SK-N-SH treated with all-trans-retinoic acid at 6 μM for 48 hours (cell line): ENCODE results near the gene SLC4A7.

Source experiments
- ATAC-seq: fragments of 200-7000 bp; cut with Tn5 transposase; 3 replicates; pipeline ENCODE4 v1.9.1; 2020; ENCODE audit warnings: mild to moderate bottlenecking, moderate library complexity
- ARNTL ChIP-seq: fragments of 450-650 bp; formaldehyde crosslinking; IDR thresholded peaks from 2 replicates; pipeline ENCODE4 v1.5.0; 2020; ENCODE audit warnings: low read depth, mild to moderate bottlenecking, moderate library complexity, borderline replicate concordance
- BACH2 ChIP-seq: fragments of 250-450 bp; sonication (Bioruptor Pico); IDR thresholded peaks from 2 replicates; pipeline ENCODE4 v1.9.0; 2021; ENCODE audit warnings: mild to moderate bottlenecking, borderline replicate concordance
- CREB5 ChIP-seq: fragments of 250-450 bp; sonication (Bioruptor Pico); IDR thresholded peaks from 2 replicates; pipeline ENCODE4 v1.5.1; 2020; ENCODE audit warnings: low read depth, mild to moderate bottlenecking, moderate library complexity
- CSDC2 ChIP-seq: fragments of 250-450 bp; sonication (Bioruptor Pico); IDR thresholded peaks from 2 replicates; pipeline ENCODE4 v1.5.0; 2020; ENCODE audit warnings: mild to moderate bottlenecking, moderate library complexity
- ESRRG ChIP-seq: fragments of 250-450 bp; sonication (Bioruptor Pico); IDR thresholded peaks from 2 replicates; pipeline ENCODE4 v1.6.1; 2021; ENCODE audit warnings: mild to moderate bottlenecking
- GLIS3 ChIP-seq: fragments of 250-450 bp; sonication (Bioruptor Pico); IDR thresholded peaks from 2 replicates; pipeline ENCODE4 v1.5.0; 2020; ENCODE audit warnings: mild to moderate bottlenecking, moderate library complexity
- ISL1 ChIP-seq: fragments of 250-450 bp; sonication (Bioruptor Pico); IDR thresholded peaks from 2 replicates; pipeline ENCODE4 v2.1.2; 2022; ENCODE audit warnings: mild to moderate bottlenecking, moderate library complexity
- OSR1 ChIP-seq: fragments of 250-450 bp; sonication (Bioruptor Pico); IDR thresholded peaks from 2 replicates; pipeline ENCODE4 v1.8.0; 2022; ENCODE audit warnings: moderate library complexity, mild to moderate bottlenecking, inconsistent platforms
- PATZ1 ChIP-seq: fragments of 250-450 bp; sonication (Bioruptor Pico); IDR thresholded peaks from 2 replicates; pipeline ENCODE4 v1.8.0; 2020; ENCODE audit warnings: mild to moderate bottlenecking, moderate library complexity, borderline replicate concordance
- PPARA ChIP-seq: fragments of 250-450 bp; sonication (Bioruptor Pico); IDR thresholded peaks from 2 replicates; pipeline ENCODE4 v1.5.0; 2020; ENCODE audit warnings: mild to moderate bottlenecking, borderline replicate concordance
- RARB ChIP-seq: fragments of 250-450 bp; sonication (Bioruptor Pico); IDR thresholded peaks from 2 replicates; pipeline ENCODE4 v1.8.0; 2021; ENCODE audit warnings: mild to moderate bottlenecking, moderate library complexity
- SNAI2 ChIP-seq: fragments of 250-450 bp; sonication (Bioruptor Pico); IDR thresholded peaks from 2 replicates; pipeline ENCODE4 v1.5.0; 2020; ENCODE audit warnings: mild to moderate bottlenecking, moderate library complexity
- TCF4 ChIP-seq: fragments of 250-450 bp; sonication (Bioruptor Pico); IDR thresholded peaks from 2 replicates; pipeline ENCODE4 v1.8.0; 2021; ENCODE audit warnings: mild to moderate bottlenecking, moderate library complexity, borderline replicate concordance
- TOX ChIP-seq: fragments of 250-450 bp; sonication (Bioruptor Pico); IDR thresholded peaks from 2 replicates; pipeline ENCODE4 v1.8.0; 2021; ENCODE audit warnings: mild to moderate bottlenecking, moderate library complexity, borderline replicate concordance
- TSHZ2 ChIP-seq: fragments of 250-450 bp; sonication (Bioruptor Pico); IDR thresholded peaks from 2 replicates; pipeline ENCODE4 v1.5.0; 2020; ENCODE audit warnings: mild to moderate bottlenecking, moderate library complexity
- ZC3H10 ChIP-seq: fragments of 250-450 bp; sonication (Bioruptor Pico); IDR thresholded peaks from 2 replicates; pipeline ENCODE4 v1.5.1; 2021; ENCODE audit warnings: mild to moderate bottlenecking, moderate library complexity
- ZFP3 ChIP-seq: fragments of 250-450 bp; sonication (Bioruptor Pico); IDR thresholded peaks from 2 replicates; pipeline ENCODE4 v1.5.0; 2020; ENCODE audit warnings: mild to moderate bottlenecking, moderate library complexity
- ZFP30 ChIP-seq: fragments of 450-650 bp; formaldehyde crosslinking; IDR thresholded peaks from 2 replicates; pipeline ENCODE4 v1.5.0; 2022; ENCODE audit warnings: mild to moderate bottlenecking, moderate library complexity
- ZNF565 ChIP-seq: fragments of 450-650 bp; formaldehyde crosslinking; conservative IDR thresholded peaks from 2 replicates; pipeline ENCODE4 v1.5.0; 2020; ENCODE audit warnings: low read depth, mild to moderate bottlenecking, moderate library complexity
- ZNF70 ChIP-seq: fragments of 450-650 bp; formaldehyde crosslinking; IDR thresholded peaks from 2 replicates; pipeline ENCODE4 v1.5.0; 2020; ENCODE audit warnings: mild to moderate bottlenecking, moderate library complexity
- ZNF8 ChIP-seq: fragments of 450-650 bp; formaldehyde crosslinking; IDR thresholded peaks from 2 replicates; pipeline ENCODE4 v1.5.0; 2020; ENCODE audit warnings: mild to moderate bottlenecking, moderate library complexity
- TF ChIP-seq, protein P1 (sequence below): fragments of 250-450 bp; sonication (Bioruptor Pico); IDR thresholded peaks from 2 replicates; pipeline ENCODE4 v1.8.0; 2021; ENCODE audit warnings: low read depth, mild to moderate bottlenecking, moderate library complexity, borderline replicate concordance

The SLC4A7 gene

DNA sequence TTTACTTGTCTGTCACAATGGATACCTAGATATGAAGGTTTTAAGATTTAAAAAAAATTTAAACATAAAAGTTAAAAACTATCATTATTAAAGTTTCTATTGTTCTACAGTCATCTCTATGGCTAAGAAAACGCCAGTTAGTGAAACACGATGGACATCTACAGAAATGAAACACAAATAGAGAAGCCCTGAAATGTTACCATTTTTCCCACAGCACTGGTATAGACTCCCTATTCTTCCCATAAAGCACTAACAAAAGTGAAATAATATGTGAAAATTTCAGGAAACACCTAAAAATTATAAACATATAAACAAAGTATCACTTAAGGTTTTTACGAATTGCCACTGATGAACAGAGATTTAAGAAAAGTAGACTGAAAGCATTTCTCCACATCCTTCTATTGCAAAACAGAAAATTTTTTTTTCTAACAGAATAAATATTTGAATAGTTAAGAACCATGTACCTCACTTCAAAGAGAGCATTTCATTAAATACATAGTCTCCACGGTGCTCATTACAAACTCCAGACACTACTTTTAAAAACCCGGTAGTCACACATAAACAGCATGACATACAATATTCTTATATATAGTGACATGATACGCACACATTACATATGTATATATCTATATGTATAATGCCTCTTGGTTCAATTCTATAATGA, 107.9 kb downstream of the SLC4A7 start (continued):
- TF ChIP-seq TSHZ2 (no peak), ZNF70 (CRISPR knock-in tag) (no peak), BACH2 (no peak)
- TF ChIP-seq, all 23 proteins: peak for 0

DNA sequence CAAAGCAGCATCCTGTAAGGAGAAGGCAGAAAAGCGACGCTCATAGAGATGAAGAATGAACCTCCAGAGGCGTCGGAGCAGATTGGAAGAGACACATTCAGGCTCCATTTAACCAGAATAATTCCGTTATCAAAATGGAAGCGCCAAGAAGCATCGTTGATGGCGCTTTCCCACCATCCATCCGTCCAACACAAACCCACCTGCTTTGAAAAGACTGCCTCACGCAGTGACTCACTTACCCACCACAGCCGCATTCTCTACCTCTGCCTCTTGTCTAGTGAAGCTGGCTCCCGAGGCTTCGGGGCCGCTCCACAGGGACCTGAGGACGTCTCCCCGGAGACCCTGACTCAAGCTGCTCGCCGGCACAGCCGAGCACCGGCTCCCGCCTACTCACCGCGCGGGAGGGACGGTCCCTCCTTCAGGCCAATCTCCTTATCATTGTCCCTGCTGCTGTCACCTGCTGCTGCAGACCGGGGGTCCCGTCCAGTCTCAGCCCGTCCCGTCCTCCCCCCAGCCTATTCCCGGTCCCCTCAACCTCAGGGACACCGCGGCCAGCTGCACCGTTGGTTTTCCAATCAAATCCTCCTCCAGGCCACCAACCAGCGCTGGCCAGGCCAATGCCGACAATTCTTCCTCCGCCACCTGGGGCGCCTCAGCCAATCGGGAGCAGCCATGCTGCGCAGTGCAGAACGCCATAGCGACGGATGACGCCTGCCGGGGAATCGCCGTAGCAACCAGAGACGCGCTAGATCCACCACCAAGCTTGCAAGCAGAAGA, 115.2 kb downstream of the SLC4A7 start, which contains the start of gene NEK10:
Gene NEK10, minus strand, starts transcription at position 553 of the 777 bp plus-strand sequence. CDS start 16,501 bp downstream, outside the sequence.
- no peak for TF ChIP-seq ZNF565 (CRISPR knock-in tag)
- no peak for TF ChIP-seq ZFP30
- no peak for TF ChIP-seq CREB5
- TF ChIP-seq, protein P1, sequence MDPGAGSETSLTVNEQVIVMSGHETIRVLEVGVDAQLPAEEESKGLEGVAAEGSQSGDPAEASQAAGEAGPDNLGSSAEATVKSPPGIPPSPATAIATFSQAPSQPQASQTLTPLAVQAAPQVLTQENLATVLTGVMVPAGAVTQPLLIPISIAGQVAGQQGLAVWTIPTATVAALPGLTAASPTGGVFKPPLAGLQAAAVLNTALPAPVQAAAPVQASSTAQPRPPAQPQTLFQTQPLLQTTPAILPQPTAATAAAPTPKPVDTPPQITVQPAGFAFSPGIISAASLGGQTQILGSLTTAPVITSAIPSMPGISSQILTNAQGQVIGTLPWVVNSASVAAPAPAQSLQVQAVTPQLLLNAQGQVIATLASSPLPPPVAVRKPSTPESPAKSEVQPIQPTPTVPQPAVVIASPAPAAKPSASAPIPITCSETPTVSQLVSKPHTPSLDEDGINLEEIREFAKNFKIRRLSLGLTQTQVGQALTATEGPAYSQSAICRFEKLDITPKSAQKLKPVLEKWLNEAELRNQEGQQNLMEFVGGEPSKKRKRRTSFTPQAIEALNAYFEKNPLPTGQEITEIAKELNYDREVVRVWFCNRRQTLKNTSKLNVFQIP (CRISPR knock-in tag), result no peak
- TF ChIP-seq TOX (CRISPR knock-in tag), result no peak
- TF ChIP-seq OSR1, result no peak
- TF ChIP-seq ISL1, result no peak
- TF ChIP-seq TCF4 (CRISPR knock-in tag), result no peak
- TF ChIP-seq ESRRG (CRISPR knock-in tag), result no peak
- TF ChIP-seq SNAI2 (CRISPR knock-in tag), result no peak
- ATAC-seq, result peak; percentile 100

GRCh38 chr3:27366062-27366591, 118.1 kb downstream of the SLC4A7 start:
- no peak for TF ChIP-seq CSDC2 (CRISPR knock-in tag)
- TF ChIP-seq, protein P1 (CRISPR knock-in tag), result no peak
- no peak for TF ChIP-seq TCF4 (CRISPR knock-in tag)
- TF ChIP-seq RARB (CRISPR knock-in tag), result no peak
- no peak for TF ChIP-seq TSHZ2
- TF ChIP-seq PATZ1 (CRISPR knock-in tag), result no peak
- TF ChIP-seq CREB5, result no peak
- no peak for TF ChIP-seq TOX (CRISPR knock-in tag)
- TF ChIP-seq ISL1, result no peak
- no peak for TF ChIP-seq GLIS3 (CRISPR knock-in tag)
- no peak for TF ChIP-seq ZNF565 (CRISPR knock-in tag)
- no peak for TF ChIP-seq ZNF70 (CRISPR knock-in tag)
- no peak for TF ChIP-seq ZNF8
- no peak for TF ChIP-seq ESRRG (CRISPR knock-in tag)
- no peak for TF ChIP-seq ARNTL (CRISPR knock-in tag)
- TF ChIP-seq ZFP3 (CRISPR knock-in tag), result no peak
- no peak for TF ChIP-seq PPARA (CRISPR knock-in tag)
- no peak for TF ChIP-seq ZC3H10 (CRISPR knock-in tag)
- TF ChIP-seq SNAI2 (CRISPR knock-in tag), result no peak
- no peak for ATAC-seq
